H1 (cell line): Measurements from ENCODE around the gene TEX14. TPM values are rescaled to one million over a fixed set of nuclear protein-coding genes. Genes with fewer than 3 reads are reported as not detected.

Experiments
- BRCA1 ChIP-seq: IDR thresholded peaks from 2 replicates; pipeline ENCODE4 v1.6.1; 2012; ENCODE audit warnings: low read depth, low read length, improper control_type of control experiment
- CHD1 ChIP-seq: IDR thresholded peaks from 2 replicates; pipeline ENCODE4 v1.6.1; 2012; ENCODE audit warnings: low read depth, low read length, improper control_type of control experiment
- CTBP2 ChIP-seq: IDR thresholded peaks from 2 replicates; pipeline ENCODE4 v1.7.0; 2011; ENCODE audit warnings: borderline replicate concordance, mild to moderate bottlenecking, moderate library complexity, mixed read lengths, low read length; ENCODE audit not compliant: insufficient read depth, insufficient read length
- E2F6 ChIP-seq: IDR thresholded peaks from 2 replicates; pipeline ENCODE4 v1.6.1; 2012; ENCODE audit warnings: inconsistent platforms
- EP300 ChIP-seq, 2 experiments: IDR thresholded peaks; 1 replicate in 1 of 2; 2 replicates in 1 of 2; pipeline ENCODE4 v1.6.1; 2011 to 2012; ENCODE audit warnings: low read depth in 2 of 2, low read length in 2 of 2, mild to moderate bottlenecking in 2 of 2, borderline replicate concordance in 1 of 2, inconsistent platforms in 1 of 2, moderate library complexity in 1 of 2
- HDAC6 ChIP-seq: IDR thresholded peaks from one replicate; pipeline ENCODE4 v1.7.1; 2012; ENCODE audit warnings: low read depth, mild to moderate bottlenecking, inconsistent platforms, low read length, moderate library complexity
- JUN ChIP-seq: IDR thresholded peaks from 2 replicates; pipeline ENCODE4 v1.6.1; 2011; ENCODE audit warnings: low read depth, mild to moderate bottlenecking, improper control_type of control experiment, low read length
- JUND ChIP-seq: IDR thresholded peaks from 2 replicates; pipeline ENCODE4 v1.6.1; 2011; ENCODE audit warnings: mild to moderate bottlenecking, improper control_type of control experiment, low read length
- KDM4A ChIP-seq: IDR thresholded peaks from one replicate; pipeline ENCODE4 v1.7.1; 2012; ENCODE audit warnings: low read depth, mild to moderate bottlenecking, moderate library complexity, low read length, inconsistent platforms; ENCODE audit not compliant: severe bottlenecking
- POLR2A ChIP-seq, 2 experiments: IDR thresholded peaks; 1 replicate in 1 of 2; 2 replicates in 1 of 2; pipeline ENCODE4 v1.6.1; 2011; ENCODE audit warnings: low read depth in 2 of 2, low read length in 2 of 2, mild to moderate bottlenecking in 2 of 2; ENCODE audit errors: control extremely low read depth in 1 of 2
- RAD21 ChIP-seq, 2 experiments: IDR thresholded peaks in 1 of 2; conservative IDR thresholded peaks in 1 of 2; 2 replicates each; pipeline ENCODE4 v1.6.1; 2011; ENCODE audit warnings: low read depth in 2 of 2, low read length in 2 of 2, improper control_type of control experiment in 1 of 2, inconsistent platforms in 1 of 2, mild to moderate bottlenecking in 1 of 2, moderate library complexity in 1 of 2
- RXRA ChIP-seq: IDR thresholded peaks from 2 replicates; pipeline ENCODE4 v1.6.1; 2011; ENCODE audit warnings: low read depth, mild to moderate bottlenecking, low read length, moderate library complexity; ENCODE audit not compliant: insufficient read depth
- SIN3A ChIP-seq, 2 experiments: IDR thresholded peaks in 1 of 2; conservative IDR thresholded peaks in 1 of 2; 2 replicates each; pipeline ENCODE4 v1.6.1; 2011 to 2012; ENCODE audit warnings: low read length in 2 of 2, improper control_type of control experiment in 1 of 2, low read depth in 1 of 2, mild to moderate bottlenecking in 1 of 2
- SIRT6 ChIP-seq: IDR thresholded peaks from one replicate; pipeline ENCODE4 v1.7.1; 2012; ENCODE audit warnings: low read length, inconsistent platforms
- SIX5 ChIP-seq: IDR thresholded peaks from 2 replicates; pipeline ENCODE4 v1.6.1; 2011; ENCODE audit warnings: mild to moderate bottlenecking, low read depth, low read length
- SP1 ChIP-seq: IDR thresholded peaks from 2 replicates; pipeline ENCODE4 v1.6.1; 2011; ENCODE audit warnings: low read depth, low read length
- SRF ChIP-seq: IDR thresholded peaks from 2 replicates; pipeline ENCODE4 v1.6.1; 2011; ENCODE audit warnings: mild to moderate bottlenecking, low read depth, low read length, moderate library complexity
- TAF7 ChIP-seq: optimal IDR thresholded peaks from 2 replicates; pipeline ENCODE3; 2011; ENCODE audit warnings: low read depth, mild to moderate bottlenecking, inconsistent platforms, low read length, moderate library complexity, borderline replicate concordance
- USF2 ChIP-seq: IDR thresholded peaks from 2 replicates; pipeline ENCODE4 v1.6.1; 2011; ENCODE audit warnings: low read length, improper control_type of control experiment
- polyA plus RNA-seq, 7 experiments: library from polyadenylated mRNA; depleted of rRNA in 3 of 7; stranded (reverse) in 5 of 7; unstranded in 2 of 7; fragments of >200 nt in 5 of 7; fragments of 200-250 nt in 2 of 7; gene quantifications; 1 replicate in 5 of 7; 2 replicates in 1 of 7; 4 replicates in 1 of 7; pipeline versions ENCODE4 v1.2.1 to v1.2.3, GENCODE V29; 2011 to 2013; ENCODE audit warnings: missing spikeins in 2 of 7, mixed read lengths in 2 of 7
- total RNA-seq: library from RNA; stranded (reverse); fragmentation: NEBNext Ultra II Directional; extraction: Animal tissue kit (Norgen Biotek cat#: 25700); gene quantifications from 2 replicates; pipeline ENCODE4 v1.2.1, GENCODE V29; 2021

The TEX14 gene
- total and polyA plus RNA-seq, 2 of the 8 experiments (the other 6 are each of a cell fraction or from before 2014, with no cell fraction given): 0.83 to 2.5 TPM

DNA sequence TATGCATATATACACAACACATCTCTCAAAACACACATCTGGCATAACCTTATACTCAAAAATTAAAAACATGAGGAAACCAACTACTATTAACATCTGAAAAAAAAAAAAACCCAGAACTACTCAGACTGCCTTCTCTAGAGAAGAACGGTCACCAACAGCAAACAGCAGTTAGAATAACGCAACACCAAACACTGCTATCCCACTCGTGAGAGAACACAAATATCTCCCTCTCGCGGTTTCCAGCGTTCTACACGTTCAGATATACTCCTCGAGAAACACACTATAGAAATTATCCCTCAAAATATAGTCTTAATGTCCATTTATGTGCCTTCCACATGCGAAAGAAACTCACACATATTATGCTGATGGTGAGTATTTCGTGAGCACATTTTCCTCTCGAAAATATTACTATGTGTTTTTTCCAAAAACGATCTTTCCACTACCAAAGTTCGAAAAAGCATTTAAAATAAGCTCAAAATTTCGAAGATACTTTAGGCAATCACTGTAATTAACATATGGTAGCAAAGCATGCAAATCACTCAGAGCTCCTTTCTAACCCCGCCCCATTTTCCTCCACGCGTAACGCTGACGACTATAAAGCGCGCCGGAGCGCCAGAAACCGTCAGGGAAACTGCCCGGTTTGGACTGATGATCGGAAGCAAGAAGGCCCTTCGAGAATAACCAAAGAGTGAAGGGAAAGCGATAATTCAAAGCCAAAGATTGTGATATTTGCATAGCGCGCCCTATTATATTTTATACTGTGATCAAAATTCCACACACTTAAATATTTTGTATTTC is 60.1 kb downstream of the TEX14 start (continued):
- TF ChIP-seq BRCA1 (no peak; the same call in 1 of the 2 replicates), JUN (no peak), KDM4A (peak; percentile 63), POLR2A (IDR thresholded peaks at IDR 0.05; ENCODE audit: control extremely low read depth in 1 of 2, low read depth in 2 of 2, low read length in 2 of 2) (peak; percentile 99 to 100), SIRT6 (no peak), HDAC6 (no peak), SIN3A (conservative IDR thresholded peaks at IDR 0.05 in 1 of 2, IDR thresholded peaks at IDR 0.05 in 1 of 2; ENCODE audit: low read depth in 1 of 2, low read length in 2 of 2) (peak; percentile 41 to 67; a peak in 1 of 4 replicates), SIX5 (no peak), RXRA (no peak), SRF (peak; percentile 65; the same call in 1 of the 2 replicates), RAD21 (IDR thresholded peaks at IDR 0.05 in 1 of 2, conservative IDR thresholded peaks at IDR 0.05 in 1 of 2; ENCODE audit: low read depth in 2 of 2, low read length in 2 of 2) (0 out of 4 replicates have a peak, but pooled peaks of 1 of the 2 experiments have one; percentile 11), EP300 (IDR thresholded peaks at IDR 0.05; ENCODE audit: borderline replicate concordance in 1 of 2, low read depth in 2 of 2, low read length in 2 of 2) (0 out of 3 replicates have a peak, but pooled peaks of 1 of the 2 experiments have one; percentile 64), E2F6 (no peak; the same call in 1 of the 2 replicates), CTBP2 (no peak), JUND (peak; percentile 87), CHD1 (no peak), USF2 (no peak), SP1 (peak; percentile 92), TAF7 (peak; percentile 100)
- TF ChIP-seq, all 59 proteins: peak for 26
